ENCODE results near the gene MED13. TPM values are rescaled to one million over a fixed set of nuclear protein-coding genes. Genes with fewer than 3 reads are reported as not detected.

The MED13 gene
- total RNA-seq, 1 donor from 2014 or later: 69.7 TPM

DNA sequence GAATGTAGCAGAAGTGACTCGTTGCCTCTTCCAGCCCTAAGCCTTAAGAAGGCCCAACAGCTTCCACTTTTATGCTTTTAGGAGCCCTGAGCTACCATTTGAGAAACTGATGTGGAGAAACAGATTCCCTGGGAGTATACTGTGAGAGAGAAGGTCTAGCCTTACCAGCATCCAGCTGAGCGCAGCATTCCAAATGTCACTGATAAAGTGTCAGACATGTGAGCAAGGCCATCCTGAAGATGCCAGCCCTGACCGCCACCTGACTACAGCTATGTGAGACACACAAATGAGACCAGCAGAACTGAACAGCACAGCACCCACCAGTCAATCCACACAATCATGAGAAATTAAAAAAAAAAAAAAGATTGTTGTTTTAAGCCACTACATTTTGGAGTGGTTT lies 18.6 kb upstream of the MED13 start:
- Mint-ChIP-seq H3K27ac (ENCODE audit: unreplicated experiment) (no peak overlapping the region), H3K27me3 (ENCODE audit: unreplicated experiment) (peaks cover 18% of the 10 kb centered on the region), H3K36me3 (ENCODE audit: unreplicated experiment) (no peaks in the 10 kb centered on the region), H3K4me1 (ENCODE audit: unreplicated experiment) (no peaks in the 10 kb centered on the region), H3K4me3 (ENCODE audit: unreplicated experiment) (no peak overlapping the region), H3K9me3 (ENCODE audit: unreplicated experiment) (no peaks in the 10 kb centered on the region)
- no peak for TF ChIP-seq CTCF (IDR thresholded peaks at IDR 0.05)
- no peak for DNase-seq (ENCODE audit: extremely low spot score, unreplicated experiment)

DNA sequence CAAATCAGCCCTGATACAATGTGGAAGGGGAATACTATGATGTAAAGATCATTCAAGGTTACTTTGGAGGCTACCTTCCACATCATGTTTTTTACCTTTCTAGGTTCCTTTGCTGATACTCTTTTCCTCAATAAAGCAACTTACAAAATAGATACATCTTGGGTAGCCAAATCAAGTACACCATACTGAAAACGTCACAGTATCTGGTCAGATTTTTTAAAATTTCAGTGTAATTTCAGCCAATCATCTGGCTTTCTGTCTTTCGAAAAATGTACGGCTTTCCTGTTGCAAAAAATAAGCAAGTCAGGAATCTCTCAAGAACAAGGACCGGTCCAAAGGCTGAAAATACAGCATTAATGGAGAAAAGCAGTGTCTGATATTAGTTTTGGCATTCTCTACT lies 15.6 kb upstream of the MED13 start:
- peaks cover 28% of the 10 kb centered on the region for H3K27me3 Mint-ChIP-seq (ENCODE audit: unreplicated experiment)
- DNase-seq (ENCODE audit: extremely low spot score, unreplicated experiment): no peak
- no peak for TF ChIP-seq CTCF (IDR thresholded peaks at IDR 0.05)
- H3K4me1 Mint-ChIP-seq (ENCODE audit: unreplicated experiment): no peaks in the 10 kb centered on the region
- no peaks in the 10 kb centered on the region for H3K9me3 Mint-ChIP-seq (ENCODE audit: unreplicated experiment)
- H3K27ac Mint-ChIP-seq (ENCODE audit: unreplicated experiment): no peak overlapping the region
- no peaks in the 10 kb centered on the region for H3K36me3 Mint-ChIP-seq (ENCODE audit: unreplicated experiment)
- H3K4me3 Mint-ChIP-seq (ENCODE audit: unreplicated experiment): no peak overlapping the region

DNA sequence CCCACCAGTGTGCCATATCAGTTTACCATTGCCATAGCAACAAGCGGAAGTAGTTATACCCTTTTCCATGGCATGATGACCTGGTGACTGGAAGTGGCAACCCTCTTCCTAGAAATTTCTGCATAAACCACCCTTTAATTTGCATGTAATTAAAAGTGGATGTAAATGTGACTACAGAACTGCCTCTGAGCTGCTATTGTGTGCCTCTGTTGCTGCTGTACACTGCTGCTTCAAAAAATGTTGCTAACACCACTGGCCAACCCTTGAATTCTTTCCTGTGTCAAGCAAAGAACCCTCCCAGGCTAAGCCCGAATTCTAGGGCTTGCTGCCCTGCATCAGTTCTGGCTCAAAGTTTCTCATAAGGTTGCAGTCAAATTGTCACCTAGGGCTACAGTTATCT lies 12.9 kb upstream of the MED13 start:
- H3K4me1 Mint-ChIP-seq (ENCODE audit: unreplicated experiment): no peaks in the 10 kb centered on the region
- H3K36me3 Mint-ChIP-seq (ENCODE audit: unreplicated experiment): no peaks in the 10 kb centered on the region
- peaks cover 28% of the 10 kb centered on the region for H3K27me3 Mint-ChIP-seq (ENCODE audit: unreplicated experiment)
- TF ChIP-seq CTCF (IDR thresholded peaks at IDR 0.05): no peak
- H3K27ac Mint-ChIP-seq (ENCODE audit: unreplicated experiment): no peak overlapping the region
- no peak overlapping the region for H3K4me3 Mint-ChIP-seq (ENCODE audit: unreplicated experiment)
- no peaks in the 10 kb centered on the region for H3K9me3 Mint-ChIP-seq (ENCODE audit: unreplicated experiment)
- DNase-seq (ENCODE audit: extremely low spot score, unreplicated experiment): no peak

DNA sequence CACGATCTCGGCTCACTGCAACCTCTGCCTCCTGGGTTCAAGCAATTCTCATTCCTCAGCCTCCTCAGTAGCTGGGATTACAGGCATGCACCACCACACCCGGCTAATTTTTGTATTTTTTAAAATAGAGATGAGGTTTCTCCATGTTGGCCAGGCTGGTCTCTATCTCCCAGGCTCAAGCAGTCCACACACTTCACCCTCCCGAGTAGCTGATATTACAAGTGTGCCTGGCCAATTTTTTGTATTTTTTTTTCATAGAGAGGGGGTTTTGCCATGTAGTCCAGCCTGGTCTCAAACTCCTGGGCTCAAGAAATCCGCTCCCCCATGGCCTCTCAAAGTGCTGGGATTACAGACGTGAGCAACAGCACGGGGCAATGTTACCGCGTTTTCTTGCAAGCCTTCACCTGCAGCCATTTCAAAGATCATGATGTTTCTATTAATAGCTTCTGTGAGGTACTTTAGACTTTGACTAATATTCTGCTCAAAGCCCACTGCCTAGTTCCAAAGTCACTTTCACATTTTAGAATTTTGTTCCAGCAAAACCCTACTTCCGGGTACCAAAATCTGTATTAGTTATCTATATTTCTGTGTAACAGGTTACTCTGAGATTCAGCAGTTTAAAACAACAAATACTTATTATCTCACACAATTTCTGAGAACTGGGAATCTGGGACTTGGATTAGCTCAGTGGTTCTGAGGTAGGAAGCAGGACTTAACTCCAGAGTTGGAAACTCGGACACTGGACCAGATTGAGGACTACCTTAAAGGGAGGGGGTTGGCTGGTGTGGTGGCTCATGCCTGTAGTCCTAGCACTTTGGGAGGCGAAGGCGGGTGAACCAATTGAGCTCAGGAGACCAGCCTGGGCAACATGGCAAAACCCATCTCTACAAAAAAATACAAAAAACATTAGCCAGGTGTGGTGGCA lies 12.0 kb upstream of the MED13 start:
- H3K9me3 Mint-ChIP-seq (ENCODE audit: unreplicated experiment): no peaks in the 10 kb centered on the region
- no peaks in the 10 kb centered on the region for H3K4me1 Mint-ChIP-seq (ENCODE audit: unreplicated experiment)
- no peak overlapping the region for H3K4me3 Mint-ChIP-seq (ENCODE audit: unreplicated experiment)
- H3K27me3 Mint-ChIP-seq (ENCODE audit: unreplicated experiment): peaks cover 28% of the 10 kb centered on the region
- no peak for TF ChIP-seq CTCF (IDR thresholded peaks at IDR 0.05)
- H3K27ac Mint-ChIP-seq (ENCODE audit: unreplicated experiment): no peak overlapping the region
- H3K36me3 Mint-ChIP-seq (ENCODE audit: unreplicated experiment): no peaks in the 10 kb centered on the region
- DNase-seq (ENCODE audit: extremely low spot score, unreplicated experiment): peak; percentile 48

- no peak for TF ChIP-seq CTCF (IDR thresholded peaks at IDR 0.05)
- Mint-ChIP-seq H3K4me3 (ENCODE audit: unreplicated experiment) (no peak overlapping the region), H3K27ac (ENCODE audit: unreplicated experiment) (no peak overlapping the region), H3K4me1 (ENCODE audit: unreplicated experiment) (no peaks in the 10 kb centered on the region), H3K36me3 (ENCODE audit: unreplicated experiment) (no peaks in the 10 kb centered on the region), H3K27me3 (ENCODE audit: unreplicated experiment) (peaks cover 24% of the 10 kb centered on the region), H3K9me3 (ENCODE audit: unreplicated experiment) (no peaks in the 10 kb centered on the region)
- DNase-seq (ENCODE audit: extremely low spot score, unreplicated experiment): peak; percentile 46
These were observed 10.3 kb upstream of the MED13 start for GRCh38 chr17:62075308-62075815.

All from osteocyte (in vitro differentiated cells).